HG03159 (cell line): ENCODE measurements around the gene NPFFR1.

Experiments
- ATAC-seq: cut with Tn5 transposase; IDR thresholded peaks from one replicate; pipeline ENCODE4 v1.9.1; 2021; ENCODE audit warnings: mild to moderate bottlenecking, moderate library complexity; ENCODE audit not compliant: unreplicated experiment

NPFFR1 gene, protein sequence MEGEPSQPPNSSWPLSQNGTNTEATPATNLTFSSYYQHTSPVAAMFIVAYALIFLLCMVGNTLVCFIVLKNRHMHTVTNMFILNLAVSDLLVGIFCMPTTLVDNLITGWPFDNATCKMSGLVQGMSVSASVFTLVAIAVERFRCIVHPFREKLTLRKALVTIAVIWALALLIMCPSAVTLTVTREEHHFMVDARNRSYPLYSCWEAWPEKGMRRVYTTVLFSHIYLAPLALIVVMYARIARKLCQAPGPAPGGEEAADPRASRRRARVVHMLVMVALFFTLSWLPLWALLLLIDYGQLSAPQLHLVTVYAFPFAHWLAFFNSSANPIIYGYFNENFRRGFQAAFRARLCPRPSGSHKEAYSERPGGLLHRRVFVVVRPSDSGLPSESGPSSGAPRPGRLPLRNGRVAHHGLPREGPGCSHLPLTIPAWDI

GRCh38 chr10:70283445-70284399, at the start of gene NPFFR1:
NPFFR1 (minus strand) TSS chr10:70284004; CDS start chr10:70283676, 328 bp downstream.
- no peak for ATAC-seq

DNA sequence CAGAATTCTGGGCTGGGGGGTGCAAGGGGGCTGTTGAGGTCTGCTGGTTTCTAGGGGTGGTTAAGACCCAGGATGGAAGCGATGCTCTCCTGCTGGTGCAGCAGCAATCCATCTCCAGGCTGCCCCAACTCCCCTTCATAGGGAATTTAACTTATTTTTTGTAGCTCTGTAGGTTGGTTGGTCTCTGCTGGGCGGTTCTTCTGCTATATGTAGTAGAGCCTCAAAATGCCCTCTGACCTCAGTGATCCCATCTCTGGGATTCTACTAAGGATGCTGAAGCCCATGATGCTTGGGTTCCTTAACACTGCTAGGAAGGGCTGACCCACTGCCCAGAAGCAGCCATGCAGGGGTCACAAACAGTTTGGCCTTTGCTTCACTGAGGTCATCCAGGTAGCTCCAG, 49.5 kb upstream of the NPFFR1 start:
- ATAC-seq, result no peak

GRCh38 chr10:70331486-70332268, 47.9 kb upstream of the NPFFR1 start:
- ATAC-seq, result peak; percentile 75

- ATAC-seq, result no peak
Measured at GRCh38 chr10:70331160-70331485, 47.3 kb upstream of the NPFFR1 start.

DNA sequence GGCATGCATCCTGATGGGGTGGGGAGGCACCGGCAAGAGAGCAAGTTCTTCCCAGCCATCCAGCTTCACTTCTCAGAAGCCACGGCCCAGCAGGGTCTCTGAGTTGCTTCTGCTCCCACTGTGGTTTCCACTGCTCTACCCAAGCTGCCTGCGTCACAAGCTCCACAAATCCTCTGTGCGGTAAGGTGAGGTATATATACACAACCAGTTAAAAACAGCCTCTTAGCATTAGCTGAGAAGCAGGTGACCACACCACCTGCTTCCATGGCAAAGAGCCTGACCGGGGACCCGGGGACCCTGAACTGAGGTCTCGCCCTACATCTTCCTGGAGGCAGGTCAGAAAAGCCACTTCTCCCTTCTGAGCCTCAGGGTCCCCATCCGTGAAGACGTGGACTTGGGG, 46.9 kb upstream of the NPFFR1 start:
- no peak for ATAC-seq

GRCh38 chr10:70328967-70329366, 45.2 kb upstream of the NPFFR1 start:
- no peak for ATAC-seq

- no peak for ATAC-seq
Measured at GRCh38 chr10:70328018-70328417, 44.2 kb upstream of the NPFFR1 start.

DNA sequence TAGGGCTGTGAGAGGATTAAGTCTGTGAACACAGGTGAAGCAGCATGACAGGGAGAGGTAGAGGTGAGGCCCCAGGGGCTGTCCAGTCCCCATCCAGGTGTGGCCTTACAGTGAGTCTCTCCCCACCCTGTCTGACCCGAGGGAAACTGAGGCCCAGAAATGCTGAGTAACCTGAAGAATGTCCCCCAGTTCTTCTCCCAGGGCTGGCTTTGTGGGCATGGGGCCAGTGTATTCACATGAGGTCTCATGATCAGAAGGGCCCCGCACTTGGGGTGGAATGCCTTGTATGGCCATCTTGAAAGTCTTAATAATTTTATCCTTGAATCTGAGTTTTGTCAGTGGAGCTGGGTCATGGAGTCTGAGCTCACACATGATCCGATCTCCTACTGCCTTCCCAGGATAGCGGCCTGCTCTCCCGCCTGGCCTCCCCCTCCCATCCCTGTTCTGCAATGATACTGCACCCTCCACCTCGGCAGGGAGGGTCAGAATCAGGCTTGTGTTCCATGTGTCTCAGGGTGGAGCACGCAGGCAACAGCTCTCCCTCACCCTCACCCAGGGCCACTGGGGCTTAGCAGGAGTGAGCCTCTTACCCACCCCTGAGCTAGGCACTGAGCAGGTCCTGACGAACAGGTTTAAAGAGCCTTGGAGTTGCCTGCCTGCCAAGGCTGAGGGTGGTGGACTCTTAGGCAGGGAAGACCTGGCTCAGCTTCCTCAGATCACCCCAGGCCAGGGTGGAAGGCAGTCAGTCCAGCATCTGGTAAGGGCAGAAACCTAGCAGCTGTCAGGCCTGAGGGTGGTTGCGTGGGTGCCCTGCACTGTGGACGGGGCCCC, 41.4 kb upstream of the NPFFR1 start:
- ATAC-seq, result no peak

DNA sequence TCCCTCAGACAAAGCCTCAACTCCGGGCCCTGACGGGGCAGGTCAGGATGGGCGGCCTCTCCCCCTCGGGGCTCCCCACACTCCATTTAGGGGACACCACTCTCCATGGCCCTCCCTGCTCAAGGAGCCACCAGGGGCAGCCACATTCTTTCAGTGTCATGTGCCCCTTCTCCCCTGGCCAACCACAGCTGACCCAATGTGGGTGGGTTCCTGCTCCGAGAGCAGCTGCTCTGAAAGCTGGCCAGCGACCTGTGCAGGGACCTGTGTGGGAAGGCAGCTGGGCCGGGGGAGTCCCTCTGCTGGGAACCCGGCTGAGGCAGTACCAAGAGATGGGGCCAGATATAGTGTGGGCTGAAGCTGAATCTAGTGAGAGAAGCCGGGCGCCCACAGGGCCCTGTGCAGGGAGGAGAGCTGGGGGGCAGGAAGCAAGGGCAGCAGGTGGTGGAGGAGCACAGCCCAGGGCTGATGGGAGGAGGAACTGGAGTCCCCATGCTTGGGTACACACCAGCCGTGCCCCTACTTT, 40.6 kb upstream of the NPFFR1 start:
- ATAC-seq, result no peak

DNA sequence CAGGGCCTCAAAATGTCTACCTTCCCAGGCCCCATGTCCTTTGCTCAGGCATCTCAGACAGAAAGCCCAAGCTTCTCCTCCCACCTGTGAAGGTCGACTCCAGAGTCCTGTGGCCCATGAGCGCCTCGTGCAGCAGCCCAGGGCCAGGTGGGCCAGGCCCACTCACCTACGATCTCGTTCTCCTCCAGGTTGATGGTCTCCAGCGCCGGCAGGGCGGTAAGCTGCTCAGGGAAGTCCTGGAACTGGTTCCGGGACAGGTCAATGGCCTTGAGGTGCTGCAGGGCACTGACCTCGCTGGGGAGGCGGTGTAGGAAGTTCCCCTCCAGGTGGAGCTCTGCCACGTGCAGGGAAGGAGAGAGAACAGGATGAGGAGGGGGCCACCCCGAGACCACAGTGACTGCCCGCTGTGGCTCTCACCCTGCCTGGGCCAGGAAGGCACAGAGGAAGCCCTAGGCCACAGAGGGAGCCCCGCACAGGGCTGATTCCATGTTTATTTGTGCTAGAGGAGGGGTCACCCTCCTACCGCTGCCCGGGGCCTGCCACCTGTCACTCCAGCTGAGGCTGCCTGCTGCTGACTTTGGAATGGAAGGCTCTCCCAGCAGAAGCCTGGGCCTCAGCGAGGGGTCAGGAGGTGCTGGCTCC, 40.0 kb upstream of the NPFFR1 start:
- no peak for ATAC-seq

DNA sequence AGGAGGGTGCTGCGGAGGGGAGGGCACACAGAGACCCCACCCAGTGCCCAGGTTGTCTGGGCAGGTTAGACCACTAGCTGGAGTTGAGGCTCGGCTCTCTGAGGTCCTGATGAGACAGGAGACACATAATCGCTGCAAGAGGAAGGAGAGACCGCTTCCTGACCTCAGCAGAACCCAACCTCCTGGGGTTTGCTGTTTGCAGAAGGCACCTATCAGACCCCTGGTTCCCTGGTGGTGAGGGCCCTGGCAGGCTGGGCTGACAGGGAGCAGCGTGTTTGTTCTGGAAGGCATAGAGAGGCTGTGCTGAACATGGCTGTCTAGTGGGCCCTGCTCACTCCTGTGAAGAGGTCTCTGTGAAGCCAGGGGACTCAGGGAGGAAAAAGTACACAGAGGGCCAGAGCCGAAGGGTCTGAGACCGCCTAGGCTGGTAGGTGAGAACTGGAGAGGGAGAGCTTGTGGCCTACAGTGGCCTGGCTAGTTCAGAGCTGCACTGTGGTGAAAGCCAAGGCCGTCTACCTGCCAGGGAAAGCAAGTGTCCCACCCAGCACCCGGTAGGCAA, 39.4 kb upstream of the NPFFR1 start:
- ATAC-seq, result no peak

DNA sequence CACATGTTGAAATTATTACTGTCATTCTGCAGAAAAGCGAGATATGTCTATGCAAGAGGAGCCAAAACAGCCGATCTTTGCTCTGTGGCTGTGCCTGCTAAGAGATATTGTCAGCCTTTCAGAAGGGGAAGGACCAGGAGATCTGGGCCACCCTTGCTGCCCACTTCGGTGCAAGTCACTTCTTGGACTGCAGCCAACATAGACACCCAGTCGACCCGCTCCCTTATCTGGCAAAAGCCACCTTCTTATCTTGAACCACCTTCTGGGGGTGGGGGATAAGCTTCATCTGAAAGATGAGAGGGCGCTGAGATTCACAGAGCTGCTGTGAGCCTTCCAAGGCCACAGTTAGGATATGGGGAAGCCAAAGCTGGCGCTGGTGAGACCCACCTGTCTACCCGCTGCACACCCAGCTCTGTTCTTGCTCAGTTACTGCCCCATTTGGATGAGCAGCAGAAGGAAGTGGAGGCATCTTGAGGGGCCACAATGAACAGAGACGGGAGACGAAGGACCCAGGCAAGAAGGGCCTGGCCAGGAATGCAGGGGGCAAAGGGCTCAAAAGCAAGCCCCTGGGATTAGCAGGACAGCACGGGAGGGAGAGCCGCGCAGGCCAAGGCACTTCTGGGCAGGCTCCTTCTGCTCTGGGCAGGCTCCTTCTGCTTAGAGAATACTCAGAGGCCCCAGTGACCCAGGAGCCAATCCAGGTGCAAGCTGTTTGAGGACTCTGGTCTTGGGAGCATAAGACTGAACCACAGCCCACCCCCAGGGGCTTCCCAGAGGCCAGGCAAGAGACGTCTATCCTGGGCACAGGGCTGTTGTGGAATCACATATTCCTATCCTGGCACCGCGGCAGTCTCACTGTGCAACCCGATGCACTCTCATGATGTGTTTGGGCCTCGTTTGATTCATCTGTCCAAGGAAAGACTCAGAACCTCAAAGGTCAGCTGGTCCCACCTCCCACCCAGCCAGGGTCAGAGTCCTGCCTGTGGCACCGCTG, 38.4 kb upstream of the NPFFR1 start:
- no peak for ATAC-seq

DNA sequence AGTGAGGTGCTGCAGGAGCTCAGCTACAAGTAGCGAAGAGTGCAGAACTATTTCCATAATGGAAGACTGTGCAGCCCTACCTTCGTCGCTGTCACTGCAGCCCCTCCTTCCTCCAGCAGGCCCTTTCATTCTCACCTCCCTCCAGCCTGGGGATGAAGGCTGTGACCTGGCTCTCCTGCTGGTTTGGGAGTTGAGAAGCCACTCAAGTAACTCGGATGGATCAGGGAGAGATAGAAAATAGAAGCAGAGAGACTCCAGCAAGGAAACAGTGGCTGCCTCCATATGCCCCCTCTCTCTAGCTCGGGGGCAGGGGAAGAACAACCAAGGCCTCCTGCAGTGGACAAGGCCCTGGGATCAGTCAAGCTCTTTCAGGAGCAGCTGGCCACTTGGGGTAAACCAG, 37.4 kb upstream of the NPFFR1 start:
- no peak for ATAC-seq

GRCh38 chr10:70320751-70321150, 36.9 kb upstream of the NPFFR1 start:
- no peak for ATAC-seq

DNA sequence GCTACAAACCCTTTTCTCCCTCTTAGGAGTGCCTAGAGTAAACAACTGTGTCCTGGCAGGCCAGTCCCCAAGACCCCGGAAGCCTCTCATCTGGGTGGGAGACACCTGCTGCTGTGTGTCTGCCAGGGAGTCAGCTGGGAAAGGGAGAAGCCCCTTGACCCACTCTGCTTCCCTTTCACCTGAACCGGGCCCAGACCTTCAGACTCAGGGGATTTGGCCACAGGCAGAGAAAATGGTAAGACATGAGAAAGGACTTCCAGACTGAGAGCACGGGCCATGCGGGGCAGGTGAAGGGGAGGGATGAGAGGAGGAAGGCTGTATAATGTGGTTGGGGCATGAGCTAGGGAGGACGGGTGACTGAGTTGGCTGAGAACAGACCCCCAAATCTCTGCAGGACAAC, 36.0 kb upstream of the NPFFR1 start:
- ATAC-seq, result no peak

GRCh38 chr10:70319183-70319582, 35.4 kb upstream of the NPFFR1 start:
- ATAC-seq, result no peak

DNA sequence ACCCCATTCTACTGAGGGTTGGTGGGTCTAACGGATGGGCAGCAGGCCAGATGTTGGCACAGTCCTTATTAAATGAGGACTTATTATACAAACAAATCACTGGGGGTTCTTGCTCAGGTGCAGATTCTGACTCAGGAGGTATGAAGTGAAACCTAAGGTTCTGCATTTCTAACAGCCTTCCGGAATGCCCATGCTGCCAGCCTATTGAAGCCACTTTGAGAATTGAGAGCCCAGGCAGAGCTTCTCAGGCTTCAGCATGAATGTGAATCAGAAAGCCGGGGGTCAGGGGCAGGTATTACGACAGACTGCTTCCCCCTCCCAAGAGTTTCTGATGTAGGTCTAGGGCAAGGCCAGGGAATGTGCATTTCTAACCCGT, 34.1 kb upstream of the NPFFR1 start:
- ATAC-seq, result no peak

DNA sequence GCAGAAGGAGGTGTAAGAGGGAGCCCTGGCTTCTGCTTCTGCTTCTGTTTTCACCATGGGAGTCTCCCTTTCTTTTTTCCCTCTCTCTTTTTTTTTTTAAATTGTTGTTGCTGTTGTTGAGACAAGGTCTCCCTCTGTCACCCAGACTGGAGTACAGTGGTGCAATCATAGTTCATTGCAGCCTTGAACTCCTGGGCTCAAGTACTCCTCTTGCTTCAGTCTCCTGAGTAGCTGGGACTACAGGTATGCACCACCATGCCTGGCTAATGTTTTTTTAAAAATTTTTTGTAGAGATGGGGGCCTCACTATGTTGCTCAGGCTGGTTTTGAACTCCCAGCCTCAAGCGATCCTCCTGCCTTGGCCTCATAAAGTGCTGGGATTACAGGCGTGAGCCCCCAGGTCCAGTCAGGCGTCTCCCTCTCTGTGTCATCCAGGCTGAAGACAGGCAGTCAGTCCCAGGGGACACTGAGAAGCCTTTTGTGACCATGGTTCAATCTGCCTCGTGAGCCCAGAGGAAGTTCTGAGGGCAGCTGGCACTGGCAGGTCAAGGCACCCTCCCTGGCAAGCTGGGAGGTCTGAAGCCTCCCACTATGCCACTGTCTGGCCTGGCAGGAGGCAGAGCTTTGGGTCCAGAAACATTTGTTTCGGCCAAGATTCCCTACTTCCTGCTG, 33.6 kb upstream of the NPFFR1 start:
- no peak for ATAC-seq
